ENCODE data around the gene IDNK.

Gene IDNK

DNA sequence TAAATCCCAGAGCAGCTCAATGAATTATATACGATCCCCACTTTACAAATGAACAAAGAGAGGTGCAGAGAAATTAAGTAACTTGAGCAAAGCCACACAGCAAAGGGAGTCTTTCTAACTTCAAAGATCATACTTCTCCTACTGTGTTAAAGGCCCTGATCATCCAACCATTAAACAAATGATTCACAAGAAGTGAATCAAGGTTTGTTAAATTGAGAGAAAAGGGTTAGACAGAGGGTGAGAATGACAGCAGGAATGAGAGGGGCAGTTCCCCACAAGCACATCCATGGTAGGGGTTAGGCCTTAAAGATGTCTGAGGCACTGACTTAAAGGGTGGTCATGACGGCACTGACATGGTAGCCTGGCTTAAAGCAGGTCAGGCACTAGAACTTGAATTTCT lies 10.7 kb downstream of the IDNK start:
- DNase-seq (ENCODE audit: low read depth), result no peak

- DNase-seq (ENCODE audit: low read depth), result no peak
These were observed 13.9 kb downstream of the IDNK start for GRCh38 chr9:83636813-83637212.

- DNase-seq (ENCODE audit: low read depth), result no peak
These were observed 14.4 kb downstream of the IDNK start for GRCh38 chr9:83637389-83637788.

DNA sequence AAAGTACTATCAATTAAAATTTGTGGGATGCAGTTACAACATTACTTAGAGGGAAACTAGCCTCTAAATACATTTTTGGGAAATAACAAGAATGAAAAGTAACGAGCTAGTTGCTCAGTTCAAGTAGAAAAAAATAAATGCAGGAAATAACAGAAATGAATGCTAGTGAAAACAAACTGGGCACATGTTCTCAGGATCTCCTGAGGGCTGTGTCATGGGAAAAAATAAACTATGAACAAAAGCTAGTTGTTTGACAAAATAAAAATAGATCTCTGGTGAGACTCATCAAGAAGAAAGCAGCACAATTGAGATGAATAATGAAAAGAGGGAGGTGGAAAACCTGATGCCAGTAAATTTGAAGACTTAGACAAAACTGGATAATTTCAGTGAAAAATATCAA lies 16.3 kb downstream of the IDNK start:
- DNase-seq (ENCODE audit: low read depth), result no peak

DNA sequence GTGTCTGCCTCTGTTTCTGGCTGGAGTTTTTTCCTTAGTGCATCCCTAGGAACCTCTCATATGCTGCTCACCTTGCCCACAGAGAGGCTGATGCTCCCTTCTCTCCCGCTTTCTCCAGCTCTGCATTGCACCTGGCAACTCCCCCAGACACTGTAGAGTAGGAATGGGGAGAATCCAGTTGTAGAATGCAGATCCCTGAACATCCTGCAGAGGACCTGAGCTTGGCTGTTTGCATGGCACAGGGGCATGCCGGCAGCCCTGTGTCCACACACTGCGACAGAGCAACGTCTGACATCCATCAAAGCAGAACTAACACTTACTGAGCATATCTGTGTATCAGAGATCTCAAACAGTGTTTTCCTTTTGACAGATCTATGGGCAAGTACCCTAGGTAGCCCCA lies 19.9 kb downstream of the IDNK start:
- DNase-seq (ENCODE audit: low read depth), result no peak

DNA sequence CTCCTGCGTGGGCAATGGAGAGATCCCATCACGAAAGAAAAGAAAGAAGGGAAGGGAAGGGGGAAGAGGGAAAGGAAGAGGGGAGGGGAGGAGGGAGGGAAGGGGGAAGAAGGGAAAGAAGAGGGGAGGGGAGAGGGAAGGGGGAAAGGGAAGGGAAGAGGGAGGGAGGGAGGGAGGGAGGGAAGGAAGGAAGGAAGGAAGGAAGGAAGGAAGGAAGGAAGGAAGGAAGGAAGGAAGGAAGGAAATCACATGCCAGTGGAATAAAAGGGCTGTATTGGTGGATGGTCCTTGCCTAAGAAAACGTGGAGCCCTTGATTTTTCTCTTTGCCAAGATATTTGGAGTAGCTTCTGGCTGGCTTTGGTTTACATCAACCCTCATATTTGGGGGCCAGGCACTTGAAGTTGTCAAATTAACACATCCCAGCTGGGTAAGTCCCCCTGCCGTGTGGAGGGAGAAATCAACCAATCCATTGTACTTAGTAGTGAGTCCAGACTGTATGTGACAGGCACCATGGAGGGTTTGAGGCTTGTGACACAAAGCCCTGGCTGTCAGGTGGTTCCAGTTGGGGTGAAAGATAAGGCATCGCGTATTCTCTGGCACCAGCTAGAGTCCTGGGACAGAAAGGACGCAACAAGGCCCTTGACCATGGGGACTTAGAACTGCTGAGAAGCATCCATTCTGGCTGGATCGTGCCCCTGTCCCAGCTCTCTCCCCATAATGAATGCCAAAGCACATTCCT lies 23.7 kb downstream of the IDNK start:
- DNase-seq (ENCODE audit: low read depth), result no peak

DNA sequence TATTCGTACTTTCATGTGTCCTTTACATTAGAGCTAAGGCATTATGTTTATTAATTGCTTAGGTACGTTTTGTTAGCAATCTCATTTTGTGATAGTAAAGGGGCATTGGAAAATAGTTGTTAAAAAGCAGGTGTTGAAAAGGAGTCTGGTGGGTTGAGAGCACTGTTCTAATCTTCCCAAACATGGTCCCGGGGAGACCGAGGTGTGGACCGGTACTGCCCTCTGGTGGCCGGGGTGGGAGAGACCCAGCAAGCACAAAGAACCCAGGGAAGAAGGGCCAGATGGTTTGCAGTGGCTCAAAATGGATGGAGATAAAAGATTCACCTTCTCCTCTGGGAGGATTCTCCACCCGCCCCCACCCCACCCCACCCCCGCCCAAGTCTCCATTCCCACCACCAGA lies 26.1 kb downstream of the IDNK start:
- peak; percentile 68 for DNase-seq (ENCODE audit: low read depth)

- DNase-seq (ENCODE audit: low read depth), result no peak
These were observed 26.6 kb downstream of the IDNK start for GRCh38 chr9:83649515-83649914.

DNA sequence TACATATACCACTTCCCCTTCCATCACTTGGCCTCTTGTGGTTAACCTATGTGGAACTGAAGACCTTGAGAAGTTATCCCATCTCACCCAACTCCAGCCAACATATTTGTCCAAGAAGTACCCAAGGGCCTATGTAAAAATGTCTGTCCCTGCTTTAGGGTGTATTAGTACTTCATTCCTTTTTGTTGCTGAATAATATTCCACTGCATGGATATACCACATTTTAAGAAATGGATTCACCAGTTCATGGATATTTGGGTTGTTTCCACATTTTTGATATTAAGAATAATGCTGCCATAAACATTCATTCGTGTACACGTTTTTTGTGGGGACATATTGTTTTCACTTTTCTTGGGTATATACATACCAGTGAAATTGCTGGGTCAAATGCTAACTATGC lies 28.6 kb downstream of the IDNK start:
- no peak for DNase-seq (ENCODE audit: low read depth)

DNA sequence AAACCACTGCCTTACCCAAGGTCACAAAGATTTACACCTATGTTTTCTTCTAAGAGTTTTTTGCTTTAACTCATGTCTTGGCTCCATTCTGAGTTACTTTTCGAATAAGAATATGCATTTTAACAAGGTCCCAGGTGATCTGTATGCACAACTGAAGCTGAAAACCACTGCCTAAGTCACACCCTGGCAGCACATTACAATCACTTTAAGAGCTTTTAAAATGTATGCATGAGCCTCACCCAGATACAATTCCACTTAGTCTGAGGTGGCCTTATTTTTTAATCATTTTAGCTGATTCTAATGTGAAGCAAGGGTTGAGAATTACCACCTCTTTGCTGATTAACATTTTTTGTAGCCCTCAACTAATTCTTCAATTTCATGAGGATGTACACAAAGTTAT lies 29.5 kb downstream of the IDNK start:
- DNase-seq (ENCODE audit: low read depth), result no peak

- DNase-seq (ENCODE audit: low read depth), result no peak
These were observed 32.5 kb downstream of the IDNK start for GRCh38 chr9:83655433-83655832.

DNA sequence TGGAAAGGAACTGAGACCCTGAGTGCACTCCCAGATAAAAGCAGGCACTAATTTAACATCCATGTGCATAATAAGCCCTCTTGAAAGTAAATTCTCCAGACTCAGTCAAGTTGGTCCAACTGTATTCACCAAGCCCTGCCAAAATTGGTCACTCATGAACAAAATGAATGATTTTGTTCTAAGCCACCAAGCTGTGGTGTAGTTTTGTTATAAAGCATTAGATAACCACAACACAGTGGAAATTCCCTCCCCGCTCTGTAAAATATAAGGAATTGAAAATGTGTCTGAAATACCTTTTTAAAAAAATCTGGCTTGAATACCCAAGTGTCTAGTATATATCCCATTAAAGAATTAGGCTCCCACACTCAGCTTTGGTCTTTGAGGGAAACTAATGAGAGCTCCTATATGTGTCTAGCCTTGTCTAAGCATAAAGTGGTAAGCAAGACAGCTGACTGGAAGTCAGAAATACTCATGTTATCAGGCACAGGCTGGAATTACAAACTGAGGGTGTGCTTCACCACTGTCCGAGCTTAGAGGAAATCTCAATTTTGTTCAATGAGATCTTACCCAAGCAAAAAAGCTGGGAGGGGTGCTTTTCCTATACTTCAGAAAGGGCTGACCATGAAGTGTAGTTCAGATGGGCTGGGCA lies 33.2 kb downstream of the IDNK start:
- no peak for DNase-seq (ENCODE audit: low read depth)

DNA sequence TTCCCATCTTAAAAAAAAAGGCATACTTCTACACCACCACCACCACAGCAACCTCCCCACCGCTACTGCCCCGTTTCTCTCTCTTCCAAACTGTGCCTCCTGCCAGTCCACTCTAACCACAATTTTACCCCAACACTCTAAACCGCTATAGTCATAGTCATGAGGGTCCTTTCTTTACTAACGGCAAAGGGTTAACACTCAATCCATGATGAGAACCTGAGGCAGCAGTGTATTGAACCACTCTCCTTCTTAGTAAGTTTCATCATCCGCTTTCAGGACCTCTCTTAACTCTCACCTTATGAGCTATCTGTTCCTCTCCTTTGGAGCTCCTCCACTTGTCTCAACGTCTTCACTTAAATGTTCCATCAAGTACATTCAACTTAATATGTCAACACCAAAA lies 34.0 kb downstream of the IDNK start:
- DNase-seq (ENCODE audit: low read depth), result no peak

- DNase-seq (ENCODE audit: low read depth), result no peak
These were observed 40.0 kb downstream of the IDNK start for GRCh38 chr9:83662933-83663332.

- DNase-seq (ENCODE audit: low read depth), result no peak
These were observed 42.7 kb downstream of the IDNK start for GRCh38 chr9:83665580-83666200.

- no peak for DNase-seq (ENCODE audit: low read depth)
These were observed 46.1 kb downstream of the IDNK start for GRCh38 chr9:83669067-83669466.

GRCh38 chr9:83670381-83670780 lies 47.4 kb downstream of the IDNK start:
- DNase-seq (ENCODE audit: low read depth), result no peak

DNA sequence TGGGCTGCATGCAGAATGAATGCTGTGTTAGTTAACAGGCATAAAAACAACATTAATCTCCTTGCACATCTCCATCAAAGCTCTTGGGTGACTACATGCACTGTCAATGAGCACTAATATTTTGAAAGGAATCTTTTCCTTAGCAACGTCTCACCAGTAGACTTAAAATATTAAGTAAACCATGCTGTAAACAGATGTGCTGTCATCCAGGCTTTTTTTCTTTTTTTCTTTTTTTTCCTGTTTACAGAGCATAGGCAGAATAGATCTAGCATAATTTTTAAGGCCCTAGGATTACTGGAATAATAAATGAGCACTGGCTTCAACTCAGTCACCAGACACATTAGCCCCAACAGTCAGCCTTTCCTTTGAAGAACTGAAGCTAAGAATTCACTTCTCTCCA lies 48.5 kb downstream of the IDNK start:
- DNase-seq (ENCODE audit: low read depth), result no peak

- DNase-seq (ENCODE audit: low read depth), result no peak
These were observed 52.5 kb downstream of the IDNK start for GRCh38 chr9:83675466-83675865.

GRCh38 chr9:83677596-83677995 lies 54.7 kb downstream of the IDNK start:
- DNase-seq (ENCODE audit: low read depth), result no peak

DNA sequence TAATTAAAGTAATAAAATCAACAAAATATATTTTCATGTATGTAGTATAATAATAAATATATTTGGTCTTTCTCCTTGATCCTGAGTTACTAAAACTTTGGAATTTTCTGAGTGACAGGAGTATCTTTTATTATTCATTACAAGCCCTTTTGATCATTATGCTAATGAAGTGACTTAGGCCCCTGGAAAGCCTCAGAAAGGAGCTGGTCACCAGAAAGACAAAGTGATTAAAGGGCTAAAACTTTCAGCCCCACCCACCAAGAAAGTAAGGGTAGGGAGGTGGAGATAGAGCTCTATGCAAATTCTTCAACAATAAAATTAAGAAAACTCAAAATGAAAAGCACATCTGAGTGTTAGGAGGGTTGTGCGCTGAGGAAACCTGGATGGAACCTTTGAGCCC lies 57.3 kb downstream of the IDNK start:
- DNase-seq (ENCODE audit: low read depth), result no peak

- no peak for DNase-seq (ENCODE audit: low read depth)
These were observed 58.5 kb downstream of the IDNK start for GRCh38 chr9:83681490-83681889.

DNA sequence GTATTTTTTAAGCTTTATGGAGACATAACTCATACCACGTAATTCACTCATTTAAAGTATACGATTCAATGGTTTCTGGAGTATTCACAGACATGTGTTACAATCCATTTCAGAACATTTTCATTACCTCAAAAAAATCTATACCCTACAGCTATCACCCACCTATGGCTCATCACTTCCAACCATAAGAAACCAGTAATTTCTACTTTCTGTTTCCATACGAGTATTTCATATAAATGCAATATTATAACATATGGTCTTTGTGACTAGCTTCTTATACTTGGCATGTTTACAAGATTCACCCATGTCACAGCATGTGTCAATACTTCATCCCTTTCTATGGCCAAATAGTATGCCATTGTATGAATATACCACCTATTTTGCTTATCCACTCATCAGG lies 66.0 kb downstream of the IDNK start:
- DNase-seq (ENCODE audit: low read depth), result no peak

- no peak for DNase-seq (ENCODE audit: low read depth)
These were observed 68.5 kb downstream of the IDNK start for GRCh38 chr9:83691492-83691891.
